GM19463 (cell line): Measurements from ENCODE around the gene PSME3IP1.

Experiments used
- ATAC-seq: cut with Tn5 transposase; IDR thresholded peaks from one replicate; pipeline ENCODE4 v1.9.1; 2021; ENCODE audit warnings: mild to moderate bottlenecking, moderate library complexity; ENCODE audit not compliant: unreplicated experiment

The PSME3IP1 gene

GRCh38 chr16:57146040-57146647, 39.7 kb downstream of the PSME3IP1 start:
- no peak for ATAC-seq

- ATAC-seq = no peak
Measured at GRCh38 chr16:57145046-57146021, 40.5 kb downstream of the PSME3IP1 start.

- ATAC-seq = no peak
Measured at GRCh38 chr16:57144027-57144426, 41.8 kb downstream of the PSME3IP1 start.

- ATAC-seq = no peak
Measured at GRCh38 chr16:57143149-57143921, 42.5 kb downstream of the PSME3IP1 start.

- peak; percentile 75 for ATAC-seq
Measured at GRCh38 chr16:57141822-57142631, 43.8 kb downstream of the PSME3IP1 start.

GRCh38 chr16:57140931-57141668, 44.7 kb downstream of the PSME3IP1 start:
- ATAC-seq = no peak

- ATAC-seq = no peak
Measured at GRCh38 chr16:57138281-57138935, 47.4 kb downstream of the PSME3IP1 start.

- no peak for ATAC-seq
Measured at GRCh38 chr16:57137566-57138273, 48.1 kb downstream of the PSME3IP1 start.

GRCh38 chr16:57137043-57137442, 48.8 kb downstream of the PSME3IP1 start:
- no peak for ATAC-seq

GRCh38 chr16:57134982-57135381, 50.9 kb downstream of the PSME3IP1 start:
- no peak for ATAC-seq

- ATAC-seq = no peak
Measured at GRCh38 chr16:57133886-57134285, 52.0 kb downstream of the PSME3IP1 start.

- ATAC-seq = no peak
Measured at GRCh38 chr16:57133031-57133430, 52.8 kb downstream of the PSME3IP1 start.

- no peak for ATAC-seq
Measured at GRCh38 chr16:57132470-57132869, 53.4 kb downstream of the PSME3IP1 start.

- ATAC-seq = no peak
Measured at GRCh38 chr16:57131351-57131970, 54.4 kb downstream of the PSME3IP1 start.

- ATAC-seq = no peak
Measured at GRCh38 chr16:57130950-57131321, 54.9 kb downstream of the PSME3IP1 start.

GRCh38 chr16:57128771-57129389, 57.0 kb downstream of the PSME3IP1 start:
- ATAC-seq = peak; percentile 46

GRCh38 chr16:57127836-57128235, 58.0 kb downstream of the PSME3IP1 start:
- no peak for ATAC-seq
